AG04449 (cell line): ENCODE results near the gene SLC6A13.
"Not testable (repeated sequence)": the region's sequence is repeated elsewhere in the genome, so short reads cannot be mapped to it uniquely, and the experiment has no call there.

Experiments
- CTCF ChIA-PET: fragments of 350-600 bp; formaldehyde crosslinking; extraction: SDS; loops from one replicate; lab custom pipeline; 2021; ENCODE audit warnings: antibody characterized with exemption; lab: Yijun Ruan, JAX
- POLR2A ChIA-PET: fragments of 400-600, 350-600 bp; formaldehyde crosslinking; extraction: SDS; loops from one replicate; lab custom pipeline; 2020; ENCODE audit warnings: antibody characterized with exemption, inconsistent platforms; lab: Yijun Ruan, JAX
- DNase-seq: peaks from one replicate; pipeline ENCODE4 v3.0.0-alpha.2; 2010; ENCODE audit warnings: low read depth, low spot score
- H3K4me3 ChIP-seq: 2 replicates; pipeline ENCODE4 v1.5.1; 2011; ENCODE audit warnings: low read depth, mild to moderate bottlenecking, control low read depth, low read length
- CTCF ChIP-seq: IDR thresholded peaks from one replicate; pipeline ENCODE4 v1.5.1; 2011; ENCODE audit warnings: mild to moderate bottlenecking, moderate library complexity, low read length, control low read depth, inconsistent platforms; ENCODE audit not compliant: insufficient read depth; ENCODE audit errors: missing control alignments

The SLC6A13 gene

DNA sequence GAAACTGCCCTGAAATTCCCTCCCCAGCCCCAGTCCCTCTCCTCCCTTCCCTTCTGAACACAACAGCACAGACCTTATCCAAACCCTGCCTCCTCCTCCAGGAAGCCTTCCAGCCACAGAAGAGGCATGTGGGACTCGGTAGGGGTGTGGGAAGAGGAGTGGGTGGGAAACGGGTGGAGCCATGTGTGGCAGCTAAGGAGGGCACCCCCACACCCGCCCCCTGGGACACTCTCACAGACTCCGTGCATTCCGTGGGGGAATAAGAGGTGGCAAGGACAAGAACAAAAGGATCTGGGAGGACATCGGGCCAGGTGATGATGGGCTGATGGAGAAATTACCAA lies 73.0 kb downstream of the SLC6A13 start:
- H3K4me3 ChIP-seq, result no peak overlapping the region
- no peak for DNase-seq
- ChIA-PET CTCF (interaction anchor here (1.2 to 3.7 kb wide), 10 partner anchors 11 to 109 kb away, joined by 3 to 44 read pairs (median 6); no protein-coding TSS in a partner anchor), POLR2A (no interaction called here)
- TF ChIP-seq CTCF, result no peak

GRCh38 chr12:188910-189621 lies 73.6 kb downstream of the SLC6A13 start:
- peak overlapping the region; percentile 52 for H3K4me3 ChIP-seq
- POLR2A ChIA-PET, result no interaction called here
- CTCF ChIA-PET, result interaction anchor here (0.8 to 3.7 kb wide), 12 partner anchors 11 to 109 kb away, joined by 3 to 44 read pairs (median 6); no protein-coding TSS in a partner anchor
- no peak for DNase-seq
- TF ChIP-seq CTCF, result peak; percentile 74

DNA sequence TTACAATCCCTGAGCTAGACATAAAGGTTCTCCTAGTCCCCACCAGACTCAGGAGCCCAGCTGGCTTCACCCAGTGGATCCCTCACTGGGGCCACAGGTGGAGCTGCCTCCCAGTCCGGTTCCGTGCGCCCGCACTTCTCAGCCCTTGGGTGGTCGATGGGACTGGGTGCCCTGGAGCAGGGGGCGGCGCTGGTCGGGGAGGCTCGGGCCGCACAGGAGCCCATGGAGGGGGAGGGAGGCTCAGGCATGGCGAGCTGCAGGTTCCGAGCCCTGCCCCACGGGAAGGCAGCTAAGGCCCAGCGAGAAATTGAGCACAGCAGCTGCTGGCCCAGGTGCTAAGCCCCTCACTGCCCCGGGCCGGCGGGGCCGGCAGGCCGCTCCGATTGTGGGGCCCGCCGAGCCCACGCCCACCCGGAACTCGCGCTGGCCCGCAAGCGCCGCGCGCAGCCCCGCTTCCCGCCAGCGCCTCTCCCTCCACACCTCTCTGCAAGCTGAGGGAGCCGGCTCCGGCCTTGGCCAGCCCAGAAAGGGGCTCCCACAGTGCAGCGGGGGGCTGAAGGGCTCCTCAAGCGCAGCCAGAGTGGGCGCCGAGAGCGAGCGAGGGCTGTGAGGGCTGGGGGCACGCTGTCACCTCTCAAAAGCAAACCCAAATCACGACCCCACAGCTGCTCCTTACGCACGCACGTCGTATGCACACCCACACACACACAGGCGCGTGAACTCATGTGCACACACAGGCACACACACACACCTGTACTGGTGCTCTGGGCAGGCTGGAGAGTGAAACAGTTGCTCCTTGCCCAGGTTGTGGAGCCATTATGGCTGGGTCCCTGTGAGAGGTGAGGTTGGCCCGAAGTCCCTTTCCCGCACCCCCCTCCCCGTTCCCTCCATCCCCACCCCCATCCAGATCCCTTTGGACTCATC lies 74.4 kb downstream of the SLC6A13 start:
- CTCF ChIA-PET, result interaction anchor here (0.8 to 3.7 kb wide), 12 partner anchors 10 to 108 kb away, joined by 3 to 44 read pairs (median 6); no protein-coding TSS in a partner anchor
- DNase-seq, POLR2A ChIA-PET, H3K4me3 ChIP-seq: not testable (repeated sequence)

GRCh38 chr12:186006-186625 lies 76.5 kb downstream of the SLC6A13 start:
- TF ChIP-seq CTCF, result no peak
- POLR2A ChIA-PET, result no interaction called here
- DNase-seq, result no peak
- CTCF ChIA-PET, result interaction anchor here (1.0 kb wide), 1 partner anchor 13 kb away, joined by 3 read pairs; no protein-coding TSS in a partner anchor
- H3K4me3 ChIP-seq, result no peak overlapping the region

DNA sequence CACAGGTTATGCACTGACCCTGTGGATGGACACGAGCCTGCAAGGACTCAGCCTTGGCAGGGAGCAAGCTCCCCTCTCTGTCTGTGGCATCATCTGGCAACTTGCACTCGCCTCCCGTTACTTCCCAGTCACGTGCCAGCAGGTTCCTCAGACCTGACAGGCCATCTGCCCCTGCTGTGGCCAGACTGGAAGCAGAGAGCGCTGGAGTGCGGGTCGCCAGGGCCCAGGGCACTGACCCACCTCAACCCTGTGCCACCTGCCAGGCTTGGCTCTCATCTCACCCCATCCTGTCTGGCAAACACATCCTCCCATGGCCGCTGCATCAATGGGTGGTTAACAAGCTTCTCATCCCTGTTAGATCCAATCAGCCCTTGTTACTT lies 77.1 kb downstream of the SLC6A13 start:
- ChIA-PET CTCF (no interaction called here), POLR2A (no interaction called here)
- H3K4me3 ChIP-seq, result no peak overlapping the region
- TF ChIP-seq CTCF, result no peak
- DNase-seq, result no peak

DNA sequence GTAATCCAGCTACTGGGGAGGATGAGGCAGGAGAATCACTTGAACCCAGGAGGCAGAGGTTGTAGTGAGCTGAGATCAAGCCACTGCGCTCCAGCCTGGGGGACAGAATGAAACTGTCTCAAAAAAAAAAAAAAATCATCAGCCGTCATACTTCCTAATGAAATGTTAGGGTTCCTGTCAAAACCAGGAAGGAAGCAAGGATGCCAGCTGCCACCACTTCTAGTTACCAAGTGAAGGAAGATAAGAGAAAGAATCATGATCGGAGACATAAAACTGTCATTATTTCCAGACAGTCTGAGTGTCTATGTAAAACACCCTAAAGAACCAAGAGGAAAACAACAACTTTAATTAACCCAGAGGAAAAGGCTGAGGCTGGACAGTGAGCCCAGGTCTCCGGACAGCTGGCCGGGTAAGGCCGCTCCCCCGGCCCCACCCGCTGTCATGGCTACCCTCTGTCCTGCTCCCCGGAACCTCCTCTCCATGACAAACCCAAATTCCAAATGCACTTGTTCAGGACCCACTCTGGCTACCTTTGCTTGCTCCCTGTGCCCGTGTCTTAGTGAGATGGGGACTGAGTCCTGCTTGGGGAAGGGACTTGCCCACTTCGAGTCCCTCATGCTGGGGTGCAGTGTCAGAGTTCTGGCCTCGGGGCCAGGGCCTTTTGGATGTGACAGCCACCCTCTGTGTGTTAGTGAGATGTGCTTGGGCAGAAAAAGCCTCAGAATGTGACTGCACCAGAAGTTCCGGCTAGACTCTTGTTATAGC lies 77.6 kb downstream of the SLC6A13 start:
- TF ChIP-seq CTCF, result no peak
- no peak for DNase-seq
- POLR2A ChIA-PET, result no interaction called here
- CTCF ChIA-PET, result no interaction called here
- no peak overlapping the region for H3K4me3 ChIP-seq
